Caco-2 (cell line): ENCODE results near the gene RIPK3. TPM values are rescaled to one million over a fixed set of nuclear protein-coding genes. Genes with fewer than 3 reads are reported as not detected.
"Not testable (repeated sequence)": the region's sequence is repeated elsewhere in the genome, so short reads cannot be mapped to it uniquely, and the experiment has no call there.

Experiments
- BruUV-seq: library from RNA; stranded (reverse); fragments of 400-500 nt; replicated peaks from 2 replicates; lab custom pipeline; 2021; lab: Mats Ljungman, UMichigan
- CTCF ChIA-PET: fragments of 300-600 bp; sonication (Branson Sonifier 250); formaldehyde crosslinking; loops from one replicate; lab custom pipeline; 2022; ENCODE audit warnings: antibody characterized with exemption; lab: Charles Lee
- POLR2A ChIA-PET: fragments of 300-600 bp; sonication (Branson Sonifier 250); formaldehyde crosslinking; loops from one replicate; lab custom pipeline; 2022; ENCODE audit warnings: antibody characterized with exemption; lab: Charles Lee
- DNase-seq, 2 experiments: peaks; one replicate each; pipeline versions ENCODE4 v3.0.0 to v3.0.0-alpha.2; 2020 to 2022
- H3K27me3 ChIP-seq: replicated peaks from 2 replicates; pipeline ENCODE4 v1.6.0; 2011; ENCODE audit warnings: low read length; ENCODE audit not compliant: control insufficient read depth, insufficient read depth
- H3K36me3 ChIP-seq: 2 replicates; pipeline ENCODE4 v1.5.1; 2011; ENCODE audit warnings: low read length; ENCODE audit not compliant: control insufficient read depth, insufficient read depth
- H3K4me1 ChIP-seq: fragments of 250-450 bp; sonication (Bioruptor Pico); 2 replicates; pipeline ENCODE4 v1.5.1; 2020; ENCODE audit warnings: mild to moderate bottlenecking
- H3K4me3 ChIP-seq: 2 replicates; pipeline ENCODE4 v1.5.1; 2011; ENCODE audit warnings: low read depth, mild to moderate bottlenecking, control low read depth, low read length
- H3K9me3 ChIP-seq: fragments of 250-450 bp; sonication (Bioruptor Pico); 2 replicates; pipeline ENCODE4 v1.5.1; 2020; ENCODE audit warnings: mild to moderate bottlenecking, moderate library complexity
- H3K27ac Mint-ChIP-seq: one replicate; pipeline ENCODE4 v1.8.0; 2022; ENCODE audit warnings: mixed read lengths; ENCODE audit not compliant: unreplicated experiment
- H3K27me3 Mint-ChIP-seq: one replicate; pipeline ENCODE4 v1.8.0; 2022; ENCODE audit warnings: mixed read lengths; ENCODE audit not compliant: insufficient read depth, unreplicated experiment
- H3K36me3 Mint-ChIP-seq: one replicate; pipeline ENCODE4 v1.8.0; 2022; ENCODE audit warnings: mild to moderate bottlenecking, mixed read lengths; ENCODE audit not compliant: insufficient read depth, unreplicated experiment
- H3K4me1 Mint-ChIP-seq: one replicate; pipeline ENCODE4 v1.8.0; 2022; ENCODE audit warnings: low read depth, mixed read lengths; ENCODE audit not compliant: unreplicated experiment
- H3K4me3 Mint-ChIP-seq: one replicate; pipeline ENCODE4 v1.8.0; 2022; ENCODE audit warnings: mild to moderate bottlenecking, moderate library complexity, mixed read lengths; ENCODE audit not compliant: unreplicated experiment
- H3K9me3 Mint-ChIP-seq: one replicate; pipeline ENCODE4 v1.8.0; 2022; ENCODE audit warnings: mixed read lengths; ENCODE audit not compliant: unreplicated experiment
- intact Hi-C: fragments of 100-400 bp; cut with micrococcal nuclease; formaldehyde crosslinking; loops from one replicate; pipeline ENCODE4 v1.10.0; 2022; ENCODE audit not compliant: unreplicated experiment
- total RNA-seq: library from RNA; stranded (reverse); gene quantifications from 2 replicates; pipeline ENCODE4 v1.2.3, GENCODE V29; 2022
- TF ChIP-seq, protein P1 (sequence below), 2 experiments: fragments of 200-600 bp in 1 of 2; IDR thresholded peaks; 1 replicate in 1 of 2; 2 replicates in 1 of 2; pipeline versions ENCODE4 v1.5.1 to v1.8.0; 2011 to 2022; ENCODE audit warnings: antibody characterized with exemption in 1 of 2, control low read depth in 1 of 2, inconsistent platforms in 1 of 2, low read depth in 1 of 2, low read length in 1 of 2, mild to moderate bottlenecking in 1 of 2, moderate library complexity in 1 of 2; ENCODE audit not compliant: insufficient read depth in 1 of 2, severe bottlenecking in 1 of 2, unreplicated experiment in 1 of 2

The RIPK3 gene
- total RNA-seq, 1 experiment from 2014 or later: 1.5 TPM

DNA sequence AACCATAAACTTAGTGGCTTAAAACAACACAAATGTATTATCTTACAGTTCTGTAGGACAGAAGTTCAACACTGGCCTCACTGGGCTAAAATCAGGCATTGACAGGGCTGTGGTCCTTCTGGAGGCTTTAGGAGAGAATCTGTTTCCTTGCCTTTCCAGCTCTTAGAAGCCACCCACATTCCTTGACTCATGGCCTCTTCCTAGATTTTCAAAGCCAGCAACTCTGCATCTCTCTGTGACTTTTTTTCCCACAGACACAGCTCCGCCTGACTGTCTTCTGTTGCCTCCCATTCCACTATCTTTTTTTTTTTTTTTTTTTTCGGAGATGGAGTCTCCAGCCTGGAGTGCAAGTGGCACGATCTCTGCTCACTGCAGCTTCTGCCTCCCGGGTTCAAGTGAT lies 16.4 kb upstream of the RIPK3 start:
- Mint-ChIP-seq H3K4me1 (peaks cover 10% of the 10 kb centered on the region), H3K9me3 (no peaks in the 10 kb centered on the region), H3K4me3 (no peak overlapping the region), H3K27ac (no peak overlapping the region), H3K27me3 (no peaks in the 10 kb centered on the region), H3K36me3 (no peaks in the 10 kb centered on the region)
- DNase-seq: no peak
- no peaks in the 10 kb centered on the region for H3K9me3 ChIP-seq
- no peak overlapping the region for H3K4me3 ChIP-seq
- no TSS peak for BruUV-seq
- intact Hi-C loops: no loop called here
- ChIA-PET CTCF (no interaction called here), POLR2A (no interaction called here)
- H3K36me3 ChIP-seq: no peaks in the 10 kb centered on the region
- no peaks in the 10 kb centered on the region for H3K27me3 ChIP-seq
- TF ChIP-seq, protein P1, sequence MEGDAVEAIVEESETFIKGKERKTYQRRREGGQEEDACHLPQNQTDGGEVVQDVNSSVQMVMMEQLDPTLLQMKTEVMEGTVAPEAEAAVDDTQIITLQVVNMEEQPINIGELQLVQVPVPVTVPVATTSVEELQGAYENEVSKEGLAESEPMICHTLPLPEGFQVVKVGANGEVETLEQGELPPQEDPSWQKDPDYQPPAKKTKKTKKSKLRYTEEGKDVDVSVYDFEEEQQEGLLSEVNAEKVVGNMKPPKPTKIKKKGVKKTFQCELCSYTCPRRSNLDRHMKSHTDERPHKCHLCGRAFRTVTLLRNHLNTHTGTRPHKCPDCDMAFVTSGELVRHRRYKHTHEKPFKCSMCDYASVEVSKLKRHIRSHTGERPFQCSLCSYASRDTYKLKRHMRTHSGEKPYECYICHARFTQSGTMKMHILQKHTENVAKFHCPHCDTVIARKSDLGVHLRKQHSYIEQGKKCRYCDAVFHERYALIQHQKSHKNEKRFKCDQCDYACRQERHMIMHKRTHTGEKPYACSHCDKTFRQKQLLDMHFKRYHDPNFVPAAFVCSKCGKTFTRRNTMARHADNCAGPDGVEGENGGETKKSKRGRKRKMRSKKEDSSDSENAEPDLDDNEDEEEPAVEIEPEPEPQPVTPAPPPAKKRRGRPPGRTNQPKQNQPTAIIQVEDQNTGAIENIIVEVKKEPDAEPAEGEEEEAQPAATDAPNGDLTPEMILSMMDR (IDR thresholded peaks at IDR 0.05; ENCODE audit: insufficient read depth in 1 of 2, low read depth in 1 of 2, low read length in 1 of 2, severe bottlenecking in 1 of 2, unreplicated experiment in 1 of 2): no peak
- H3K4me1 ChIP-seq: peaks cover 4% of the 10 kb centered on the region; the same call in 1 of the 2 replicates

DNA sequence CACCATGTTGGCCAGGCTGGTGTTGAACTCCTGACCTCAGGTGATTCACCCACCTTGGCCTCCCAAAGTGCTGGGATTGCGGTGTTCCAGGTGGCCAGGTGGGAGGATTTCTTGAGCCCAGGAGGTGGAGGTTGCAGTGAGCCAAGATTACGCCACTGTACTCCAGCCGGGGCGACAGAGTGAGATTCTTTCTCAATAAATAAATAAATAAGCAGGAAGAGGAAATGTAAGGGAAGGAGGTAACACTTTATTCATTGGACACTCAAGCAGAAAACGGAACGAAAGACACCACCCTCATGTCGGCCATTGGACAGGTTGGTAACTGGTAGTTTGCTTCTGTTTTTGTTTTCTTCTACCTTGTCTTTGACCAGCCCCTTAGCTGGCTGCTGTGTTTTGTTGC lies 15.2 kb upstream of the RIPK3 start:
- Histone ChIP-seq H3K27me3 (no peaks in the 10 kb centered on the region), H3K4me1 (peaks cover 4% of the 10 kb centered on the region; the same call in 1 of the 2 replicates), H3K9me3 (no peaks in the 10 kb centered on the region), H3K36me3 (no peaks in the 10 kb centered on the region), H3K4me3 (no peak overlapping the region)
- TF ChIP-seq, protein P1 (IDR thresholded peaks at IDR 0.05; ENCODE audit: insufficient read depth in 1 of 2, low read depth in 1 of 2, low read length in 1 of 2, severe bottlenecking in 1 of 2, unreplicated experiment in 1 of 2): no peak
- no peak for DNase-seq
- BruUV-seq: no TSS peak
- H3K27me3 Mint-ChIP-seq: peaks cover 3% of the 10 kb centered on the region
- ChIA-PET CTCF (no interaction called here), POLR2A (no interaction called here)
- no peak overlapping the region for H3K27ac Mint-ChIP-seq
- no peaks in the 10 kb centered on the region for H3K36me3 Mint-ChIP-seq
- intact Hi-C loops: no loop called here
- H3K4me1 Mint-ChIP-seq: peaks cover 10% of the 10 kb centered on the region
- no peaks in the 10 kb centered on the region for H3K9me3 Mint-ChIP-seq
- no peak overlapping the region for H3K4me3 Mint-ChIP-seq

DNA sequence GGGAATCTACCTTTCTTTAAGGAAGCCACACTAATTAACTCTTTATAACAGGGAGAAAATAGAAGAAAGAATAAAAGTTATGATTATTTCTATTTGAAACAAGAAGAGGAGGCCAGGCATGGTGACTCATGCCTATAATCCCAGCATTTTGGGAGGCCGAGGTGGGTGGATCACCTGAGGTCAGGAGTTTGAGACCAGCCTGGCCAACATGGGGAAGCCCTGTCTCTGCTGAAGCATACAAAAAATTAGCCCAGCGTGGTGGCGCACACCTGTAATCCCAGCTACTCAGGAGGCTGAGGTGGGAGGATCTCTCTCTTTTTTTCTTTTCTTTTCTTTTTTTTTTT lies 14.7 kb upstream of the RIPK3 start:
- H3K4me1 Mint-ChIP-seq: peaks cover 10% of the 10 kb centered on the region
- H3K9me3 ChIP-seq, H3K4me3 Mint-ChIP-seq, H3K36me3 Mint-ChIP-seq, H3K27ac Mint-ChIP-seq, DNase-seq, H3K27me3 ChIP-seq, H3K27me3 Mint-ChIP-seq, H3K4me1 ChIP-seq, H3K4me3 ChIP-seq, H3K36me3 ChIP-seq, intact Hi-C loops, POLR2A ChIA-PET, H3K9me3 Mint-ChIP-seq, BruUV-seq: not testable (repeated sequence)
- CTCF ChIA-PET: interaction anchor here (0.8 kb wide), 1 partner anchor 77 kb away, joined by 3 read pairs; no protein-coding TSS in a partner anchor
